H1 (cell line): ENCODE measurements around the gene CAMTA1.

Experiments
- MAFK ChIP-seq: IDR thresholded peaks from 2 replicates; pipeline ENCODE4 v1.6.1; 2012; ENCODE audit warnings: low read depth, mild to moderate bottlenecking, improper control_type of control experiment, low read length
- POLR2A ChIP-seq, 2 experiments: IDR thresholded peaks; 1 replicate in 1 of 2; 2 replicates in 1 of 2; pipeline ENCODE4 v1.6.1; 2011; ENCODE audit warnings: low read depth in 2 of 2, low read length in 2 of 2, mild to moderate bottlenecking in 2 of 2; ENCODE audit errors: control extremely low read depth in 1 of 2
- SAP30 ChIP-seq: fragments of 300-600 bp; sonication (generic); IDR thresholded peaks from 2 replicates; pipeline ENCODE4 v1.7.1; 2012; ENCODE audit warnings: low read length, moderate library complexity, mild to moderate bottlenecking, inconsistent platforms; ENCODE audit not compliant: insufficient read depth, insufficient replicate concordance
- SIN3A ChIP-seq, 2 experiments: IDR thresholded peaks in 1 of 2; conservative IDR thresholded peaks in 1 of 2; 2 replicates each; pipeline ENCODE4 v1.6.1; 2011 to 2012; ENCODE audit warnings: low read length in 2 of 2, improper control_type of control experiment in 1 of 2, low read depth in 1 of 2, mild to moderate bottlenecking in 1 of 2
- SP2 ChIP-seq: IDR thresholded peaks from 2 replicates; pipeline ENCODE4 v1.6.1; 2012; ENCODE audit warnings: mild to moderate bottlenecking, low read length, inconsistent platforms
- TF ChIP-seq, protein P1 (sequence below), 3 experiments: IDR thresholded peaks; 1 replicate in 2 of 3; 2 replicates in 1 of 3; pipeline versions ENCODE4 v1.5.1 to v1.6.1; 2011; ENCODE audit warnings: low read length in 3 of 3, mild to moderate bottlenecking in 3 of 3, inconsistent platforms in 2 of 3, low read depth in 1 of 3, moderate library complexity in 1 of 3; ENCODE audit not compliant: insufficient read depth in 1 of 3; ENCODE audit errors: control extremely low read depth in 1 of 3

DNA sequence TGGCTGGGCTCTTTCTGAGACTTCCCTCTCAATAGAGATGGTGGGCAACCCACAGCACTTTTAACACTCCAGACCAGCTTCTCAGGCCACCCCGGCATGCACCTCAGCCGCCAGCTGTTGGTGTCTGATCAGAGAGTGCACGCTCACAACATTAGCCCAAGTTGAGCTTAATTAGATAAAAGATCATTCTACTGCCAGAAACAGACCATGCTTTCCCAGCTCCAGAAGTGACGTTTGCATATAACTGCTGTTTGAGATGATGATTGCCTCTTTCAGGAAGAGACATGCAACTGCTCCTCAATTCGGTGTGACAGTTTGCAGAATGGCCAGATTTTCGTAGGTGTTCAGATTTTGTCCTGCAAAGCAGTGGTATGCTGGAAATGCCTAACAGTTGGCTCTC, 700.6 kb downstream of the CAMTA1 start:
- no peak for TF ChIP-seq SIN3A (conservative IDR thresholded peaks at IDR 0.05 in 1 of 2, IDR thresholded peaks at IDR 0.05 in 1 of 2; ENCODE audit: low read depth in 1 of 2, low read length in 2 of 2)
- TF ChIP-seq, protein P1, sequence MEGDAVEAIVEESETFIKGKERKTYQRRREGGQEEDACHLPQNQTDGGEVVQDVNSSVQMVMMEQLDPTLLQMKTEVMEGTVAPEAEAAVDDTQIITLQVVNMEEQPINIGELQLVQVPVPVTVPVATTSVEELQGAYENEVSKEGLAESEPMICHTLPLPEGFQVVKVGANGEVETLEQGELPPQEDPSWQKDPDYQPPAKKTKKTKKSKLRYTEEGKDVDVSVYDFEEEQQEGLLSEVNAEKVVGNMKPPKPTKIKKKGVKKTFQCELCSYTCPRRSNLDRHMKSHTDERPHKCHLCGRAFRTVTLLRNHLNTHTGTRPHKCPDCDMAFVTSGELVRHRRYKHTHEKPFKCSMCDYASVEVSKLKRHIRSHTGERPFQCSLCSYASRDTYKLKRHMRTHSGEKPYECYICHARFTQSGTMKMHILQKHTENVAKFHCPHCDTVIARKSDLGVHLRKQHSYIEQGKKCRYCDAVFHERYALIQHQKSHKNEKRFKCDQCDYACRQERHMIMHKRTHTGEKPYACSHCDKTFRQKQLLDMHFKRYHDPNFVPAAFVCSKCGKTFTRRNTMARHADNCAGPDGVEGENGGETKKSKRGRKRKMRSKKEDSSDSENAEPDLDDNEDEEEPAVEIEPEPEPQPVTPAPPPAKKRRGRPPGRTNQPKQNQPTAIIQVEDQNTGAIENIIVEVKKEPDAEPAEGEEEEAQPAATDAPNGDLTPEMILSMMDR (IDR thresholded peaks at IDR 0.05; ENCODE audit: control extremely low read depth in 1 of 3, insufficient read depth in 1 of 3, low read depth in 1 of 3, low read length in 3 of 3): no peak
- no peak for TF ChIP-seq MAFK
- no peak for TF ChIP-seq SP2
- TF ChIP-seq POLR2A (IDR thresholded peaks at IDR 0.05; ENCODE audit: control extremely low read depth in 1 of 2, low read depth in 2 of 2, low read length in 2 of 2): no peak
- no peak for TF ChIP-seq SAP30
